ENCODE measurements around the gene GRWD1. TPM values are rescaled to one million over a fixed set of nuclear protein-coding genes. Genes with fewer than 3 reads are reported as not detected.

GRWD1 gene
- total and polyA plus RNA-seq, 2 donors (not counting 1 experiment from before 2014, with no cell fraction given): 10.6 to 40.7 TPM

GRCh38 chr19:48433337-48433736, 12.4 kb upstream of the GRWD1 start:
- no peaks in the 10 kb centered on the region for H3K4me1 Mint-ChIP-seq
- no peak for ATAC-seq (ENCODE audit: low read depth)
- no peak overlapping the region for H3K27ac Mint-ChIP-seq
- Histone ChIP-seq H3K9me3 (ENCODE audit: control extremely low read depth in 1 of 3, control insufficient read depth in 2 of 3, insufficient read depth in 1 of 3, low read length in 2 of 3) (peaks cover 0 to 1% (median 0%) of the 10 kb centered on the region in 3 donors), H3K27me3 (replicated peaks in 1 of 4; ENCODE audit: control extremely low read depth in 1 of 4, control insufficient read depth in 3 of 4, insufficient read depth in 4 of 4, low read length in 3 of 4) (peaks cover 0 to 13% (median 4%) of the 10 kb centered on the region in 4 experiments), H4K20me1 (ENCODE audit: control insufficient read depth, insufficient read depth, low read length, poor library complexity, severe bottlenecking) (no peaks in the 10 kb centered on the region), H3K4me2 (replicated peaks; ENCODE audit: low read depth, low read length, poor library complexity, severe bottlenecking) (no peak overlapping the region), H3K4me1 (ENCODE audit: control insufficient read depth in 2 of 2, insufficient read depth in 2 of 2, low read length in 2 of 2) (no peaks in the 10 kb centered on the region), H3K4me3 (ENCODE audit: control extremely low read depth in 1 of 5, extremely low read depth in 1 of 5, insufficient read depth in 1 of 5, low read depth in 2 of 5, low read length in 4 of 5) (no peak overlapping the region), H2AFZ (ENCODE audit: insufficient read depth, low read depth, low read length, poor library complexity, severe bottlenecking) (no peak overlapping the region), H3K36me3 (replicated peaks in 1 of 2; ENCODE audit: control extremely low read depth in 1 of 2, control insufficient read depth in 1 of 2, extremely low read depth in 1 of 2, insufficient read depth in 2 of 2, low read length in 1 of 2) (no peaks in the 10 kb centered on the region), H3K9ac (ENCODE audit: low read length) (no peak overlapping the region), H3K27ac (ENCODE audit: low read length in 2 of 2) (no peak overlapping the region), H3K79me2 (ENCODE audit: control insufficient read depth, insufficient read depth, low read length) (no peaks in the 10 kb centered on the region)
- intact Hi-C loops (cut with micrococcal nuclease): no loop called here
- CTCF ChIA-PET: no interaction called here
- POLR2A ChIA-PET: interaction anchor here (0.6 kb wide), 1 partner anchor 86 kb away, joined by 3 read pairs; no protein-coding TSS in a partner anchor
- 49% methylated on average over 5 of the region's 8 CpGs for WGBS (ENCODE audit: insufficient coverage)
- H3K4me3 Mint-ChIP-seq: no peak overlapping the region
- TF ChIP-seq, protein P1, sequence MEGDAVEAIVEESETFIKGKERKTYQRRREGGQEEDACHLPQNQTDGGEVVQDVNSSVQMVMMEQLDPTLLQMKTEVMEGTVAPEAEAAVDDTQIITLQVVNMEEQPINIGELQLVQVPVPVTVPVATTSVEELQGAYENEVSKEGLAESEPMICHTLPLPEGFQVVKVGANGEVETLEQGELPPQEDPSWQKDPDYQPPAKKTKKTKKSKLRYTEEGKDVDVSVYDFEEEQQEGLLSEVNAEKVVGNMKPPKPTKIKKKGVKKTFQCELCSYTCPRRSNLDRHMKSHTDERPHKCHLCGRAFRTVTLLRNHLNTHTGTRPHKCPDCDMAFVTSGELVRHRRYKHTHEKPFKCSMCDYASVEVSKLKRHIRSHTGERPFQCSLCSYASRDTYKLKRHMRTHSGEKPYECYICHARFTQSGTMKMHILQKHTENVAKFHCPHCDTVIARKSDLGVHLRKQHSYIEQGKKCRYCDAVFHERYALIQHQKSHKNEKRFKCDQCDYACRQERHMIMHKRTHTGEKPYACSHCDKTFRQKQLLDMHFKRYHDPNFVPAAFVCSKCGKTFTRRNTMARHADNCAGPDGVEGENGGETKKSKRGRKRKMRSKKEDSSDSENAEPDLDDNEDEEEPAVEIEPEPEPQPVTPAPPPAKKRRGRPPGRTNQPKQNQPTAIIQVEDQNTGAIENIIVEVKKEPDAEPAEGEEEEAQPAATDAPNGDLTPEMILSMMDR (IDR thresholded peaks at IDR 0.05): no peak
- no peak for TF ChIP-seq EZH2 (IDR thresholded peaks at IDR 0.05; ENCODE audit: borderline replicate concordance, insufficient read depth, low read depth, low read length, poor library complexity, severe bottlenecking)
- no peaks in the 10 kb centered on the region for H3K9me3 Mint-ChIP-seq (ENCODE audit: insufficient read depth)
- no peak for DNase-seq
- H3K27me3 Mint-ChIP-seq: peaks cover 34% of the 10 kb centered on the region

DNA sequence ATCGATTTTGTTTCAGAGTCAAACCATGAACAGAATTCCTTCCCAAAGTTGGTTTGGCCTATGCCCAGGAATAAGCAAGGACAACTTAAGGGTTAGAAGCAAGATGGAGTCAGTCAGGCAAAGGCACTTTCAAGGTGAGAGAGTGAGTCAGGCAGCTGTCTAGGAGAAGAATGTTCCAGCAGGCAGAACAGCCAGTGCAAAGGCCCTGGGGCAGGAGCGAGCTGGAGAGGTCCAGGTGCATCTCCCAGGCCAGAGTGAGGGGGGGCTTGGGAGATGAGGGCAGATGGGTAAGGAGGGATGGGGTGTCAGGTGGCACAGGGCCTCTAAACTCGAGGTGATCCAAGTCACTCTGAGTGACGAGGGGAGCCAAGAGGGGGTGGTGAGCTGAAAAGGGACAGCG, 9.2 kb upstream of the GRWD1 start:
- peaks cover 28% of the 10 kb centered on the region for H3K27me3 Mint-ChIP-seq
- H3K27ac Mint-ChIP-seq: no peak overlapping the region
- DNase-seq (no peak), ATAC-seq (ENCODE audit: low read depth) (no peak)
- ChIA-PET CTCF (interaction anchor here (0.6 kb wide), 2 partner anchors 9 to 209 kb away, joined by 3 read pairs; no protein-coding TSS in a partner anchor), POLR2A (no interaction called here)
- H3K9me3 Mint-ChIP-seq (ENCODE audit: insufficient read depth): no peaks in the 10 kb centered on the region
- H4K20me1 ChIP-seq (ENCODE audit: control insufficient read depth, insufficient read depth, low read length, poor library complexity, severe bottlenecking): no peaks in the 10 kb centered on the region
- H3K9ac ChIP-seq (ENCODE audit: low read length): no peak overlapping the region
- intact Hi-C loops (cut with micrococcal nuclease): no loop called here
- H3K4me1 Mint-ChIP-seq: peaks cover 1% of the 10 kb centered on the region
- no peak overlapping the region for H3K4me3 ChIP-seq (ENCODE audit: control extremely low read depth in 1 of 5, extremely low read depth in 1 of 5, insufficient read depth in 1 of 5, low read depth in 2 of 5, low read length in 4 of 5)
- no peaks in the 10 kb centered on the region for H3K36me3 ChIP-seq (replicated peaks in 1 of 2; ENCODE audit: control extremely low read depth in 1 of 2, control insufficient read depth in 1 of 2, extremely low read depth in 1 of 2, insufficient read depth in 2 of 2, low read length in 1 of 2)
- TF ChIP-seq, protein P1 (IDR thresholded peaks at IDR 0.05): no peak
- TF ChIP-seq EZH2 (IDR thresholded peaks at IDR 0.05; ENCODE audit: borderline replicate concordance, insufficient read depth, low read depth, low read length, poor library complexity, severe bottlenecking): no peak
- no peaks in the 10 kb centered on the region for H3K4me1 ChIP-seq (ENCODE audit: control insufficient read depth in 2 of 2, insufficient read depth in 2 of 2, low read length in 2 of 2)
- no peak overlapping the region for H3K4me2 ChIP-seq (replicated peaks; ENCODE audit: low read depth, low read length, poor library complexity, severe bottlenecking)
- WGBS (ENCODE audit: insufficient coverage): 66% methylated on average over 3 of the region's 5 CpGs
- peaks cover 0 to 4% (median 0%) of the 10 kb centered on the region in 3 donors for H3K9me3 ChIP-seq (ENCODE audit: control extremely low read depth in 1 of 3, control insufficient read depth in 2 of 3, insufficient read depth in 1 of 3, low read length in 2 of 3)
- H3K27ac ChIP-seq (ENCODE audit: low read length in 2 of 2): no peak overlapping the region
- no peak overlapping the region for H2AFZ ChIP-seq (ENCODE audit: insufficient read depth, low read depth, low read length, poor library complexity, severe bottlenecking)
- peaks cover 0 to 26% (median 5%) of the 10 kb centered on the region in 4 experiments for H3K27me3 ChIP-seq (replicated peaks in 1 of 4; ENCODE audit: control extremely low read depth in 1 of 4, control insufficient read depth in 3 of 4, insufficient read depth in 4 of 4, low read length in 3 of 4)
- H3K79me2 ChIP-seq (ENCODE audit: control insufficient read depth, insufficient read depth, low read length): no peaks in the 10 kb centered on the region
- H3K4me3 Mint-ChIP-seq: no peak overlapping the region

All from B cell (primary cell).